SU-DHL-6 (cell line): ENCODE results near the gene POU5F1.

Experiments used
- H2AFZ ChIP-seq: fragments of 200-600 bp; sonication (generic); 2 replicates; pipeline ENCODE4 v1.6.1; 2014; ENCODE audit warnings: low read depth, mild to moderate bottlenecking, moderate library complexity, mixed read lengths, antibody characterized with exemption, low read length; ENCODE audit not compliant: severe bottlenecking
- H3F3A ChIP-seq: fragments of 200-600 bp; shearing (Covaris generic); 2 replicates; pipeline ENCODE4 v1.6.0; 2016; ENCODE audit warnings: antibody characterized with exemption, mild to moderate bottlenecking; ENCODE audit not compliant: insufficient read depth
- H3K27ac ChIP-seq: fragments of 200-600 bp; sonication (generic); 2 replicates; pipeline ENCODE4 v1.5.1; 2016; ENCODE audit warnings: low read depth, mild to moderate bottlenecking, low read length, moderate library complexity, mixed read lengths
- H3K27me3 ChIP-seq: fragments of 200-600 bp; sonication (generic), shearing (Covaris generic); 2 replicates; pipeline ENCODE4 v1.6.0; 2014; ENCODE audit warnings: mild to moderate bottlenecking, low read length
- H3K36me3 ChIP-seq: fragments of 200-600 bp; sonication (generic); 2 replicates; pipeline ENCODE4 v1.6.1; 2014; ENCODE audit warnings: mild to moderate bottlenecking, low read length, mixed read lengths
- H3K4me2 ChIP-seq: fragments of 300-600, 200-600 bp; shearing (Covaris generic), sonication (generic); 2 replicates; pipeline ENCODE4 v1.6.0; 2014; ENCODE audit warnings: low read length, low read depth, mild to moderate bottlenecking; ENCODE audit not compliant: poor library complexity, severe bottlenecking
- H3K4me3 ChIP-seq: fragments of 200-600 bp; sonication (generic); 2 replicates; pipeline ENCODE4 v1.5.1; 2014; ENCODE audit warnings: antibody characterized with exemption, low read length, mild to moderate bottlenecking, mixed read lengths; ENCODE audit not compliant: insufficient read depth, poor library complexity, severe bottlenecking
- H3K79me2 ChIP-seq: fragments of 200-600 bp; sonication (generic); 2 replicates; pipeline ENCODE4 v1.6.1; 2014; ENCODE audit warnings: mild to moderate bottlenecking, low read length, moderate library complexity; ENCODE audit not compliant: insufficient read depth
- H3K9ac ChIP-seq: fragments of 200-600 bp; sonication (generic); 2 replicates; pipeline ENCODE4 v1.7.0; 2014; ENCODE audit warnings: mild to moderate bottlenecking, low read length
- H3K9me2 ChIP-seq: fragments of 200-600 bp; sonication (generic); replicated peaks from 2 replicates; pipeline ENCODE4 v1.6.1; 2014; ENCODE audit warnings: low read length; ENCODE audit not compliant: insufficient read depth
- H3K9me3 ChIP-seq: fragments of 200-600 bp; sonication (generic); 2 replicates; pipeline ENCODE4 v1.6.1; 2014; ENCODE audit warnings: low read length, mixed read lengths; ENCODE audit not compliant: insufficient read depth
- H4K20me1 ChIP-seq: fragments of 200-600 bp; sonication (generic); 2 replicates; pipeline ENCODE4 v1.6.1; 2014; ENCODE audit warnings: low read depth, mild to moderate bottlenecking, antibody characterized with exemption, low read length, moderate library complexity, mixed read lengths
- EZH2phosphoT487 ChIP-seq: fragments of 200-600 bp; sonication (generic), shearing (Covaris generic); conservative IDR thresholded peaks from 2 replicates; pipeline ENCODE4 v1.6.1; 2018; ENCODE audit warnings: mild to moderate bottlenecking, antibody characterized with exemption, low read length, moderate library complexity, mixed read lengths
- TF ChIP-seq, protein P1 (sequence below): fragments of 200-600 bp; sonication (generic); IDR thresholded peaks from one replicate; pipeline ENCODE4 v1.5.1; 2017; ENCODE audit warnings: antibody characterized with exemption, mild to moderate bottlenecking, low read length, moderate library complexity; ENCODE audit not compliant: insufficient read depth, poor library complexity, severe bottlenecking

The POU5F1 gene

DNA sequence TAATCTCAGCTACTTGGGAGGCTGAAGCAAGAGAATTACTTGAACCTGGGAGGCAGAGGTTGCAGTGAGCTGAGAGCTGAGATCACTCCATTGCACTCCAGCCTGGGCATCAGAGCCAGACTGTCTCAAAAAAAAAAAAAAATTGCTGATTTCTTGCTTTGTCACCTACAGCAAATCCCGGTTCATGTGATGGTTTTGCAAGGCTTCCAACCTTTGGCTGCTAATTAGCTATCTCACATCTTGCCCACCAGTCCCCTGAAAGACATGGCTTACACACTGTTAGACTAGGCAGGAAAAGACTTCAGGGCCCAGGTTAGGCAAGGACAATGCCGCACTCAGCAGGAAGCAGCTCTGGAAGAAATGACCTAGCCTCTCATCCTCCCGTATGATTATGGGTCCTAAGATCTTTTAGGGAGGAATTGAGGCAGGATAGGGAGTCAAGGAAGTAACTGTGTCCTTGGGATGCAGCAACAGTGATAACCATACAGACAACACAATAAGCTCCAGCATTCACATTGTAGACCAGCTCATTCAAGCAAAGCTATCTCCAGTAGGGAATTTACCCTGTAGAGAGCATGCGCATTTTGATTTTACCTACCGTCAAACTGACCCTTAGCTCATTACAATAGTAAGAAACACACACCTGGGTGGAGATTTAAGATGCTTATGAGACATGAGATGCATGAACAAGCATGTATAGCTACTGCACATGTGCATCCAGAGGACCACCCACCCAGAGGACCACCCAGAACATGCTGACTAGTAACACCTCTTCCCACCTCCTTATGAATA, 40.5 kb upstream of the POU5F1 start:
- no peak overlapping the region for H3K27ac ChIP-seq
- no peaks in the 10 kb centered on the region for H3K79me2 ChIP-seq
- TF ChIP-seq, protein P1, sequence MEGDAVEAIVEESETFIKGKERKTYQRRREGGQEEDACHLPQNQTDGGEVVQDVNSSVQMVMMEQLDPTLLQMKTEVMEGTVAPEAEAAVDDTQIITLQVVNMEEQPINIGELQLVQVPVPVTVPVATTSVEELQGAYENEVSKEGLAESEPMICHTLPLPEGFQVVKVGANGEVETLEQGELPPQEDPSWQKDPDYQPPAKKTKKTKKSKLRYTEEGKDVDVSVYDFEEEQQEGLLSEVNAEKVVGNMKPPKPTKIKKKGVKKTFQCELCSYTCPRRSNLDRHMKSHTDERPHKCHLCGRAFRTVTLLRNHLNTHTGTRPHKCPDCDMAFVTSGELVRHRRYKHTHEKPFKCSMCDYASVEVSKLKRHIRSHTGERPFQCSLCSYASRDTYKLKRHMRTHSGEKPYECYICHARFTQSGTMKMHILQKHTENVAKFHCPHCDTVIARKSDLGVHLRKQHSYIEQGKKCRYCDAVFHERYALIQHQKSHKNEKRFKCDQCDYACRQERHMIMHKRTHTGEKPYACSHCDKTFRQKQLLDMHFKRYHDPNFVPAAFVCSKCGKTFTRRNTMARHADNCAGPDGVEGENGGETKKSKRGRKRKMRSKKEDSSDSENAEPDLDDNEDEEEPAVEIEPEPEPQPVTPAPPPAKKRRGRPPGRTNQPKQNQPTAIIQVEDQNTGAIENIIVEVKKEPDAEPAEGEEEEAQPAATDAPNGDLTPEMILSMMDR, result no peak
- TF ChIP-seq EZH2phosphoT487, result no peak
- no peak overlapping the region for H3K9ac ChIP-seq
- H4K20me1 ChIP-seq, result no peaks in the 10 kb centered on the region
- H3F3A ChIP-seq, result no peaks in the 10 kb centered on the region
- H2AFZ ChIP-seq, result no peak overlapping the region
- H3K4me3 ChIP-seq, result no peak overlapping the region
- no peaks in the 10 kb centered on the region for H3K36me3 ChIP-seq
- no peaks in the 10 kb centered on the region for H3K27me3 ChIP-seq
- H3K9me3 ChIP-seq, result peaks cover 3% of the 10 kb centered on the region; the same call in 1 of the 2 replicates
- H3K9me2 ChIP-seq, result no peaks in the 10 kb centered on the region
- H3K4me2 ChIP-seq, result no peak overlapping the region

DNA sequence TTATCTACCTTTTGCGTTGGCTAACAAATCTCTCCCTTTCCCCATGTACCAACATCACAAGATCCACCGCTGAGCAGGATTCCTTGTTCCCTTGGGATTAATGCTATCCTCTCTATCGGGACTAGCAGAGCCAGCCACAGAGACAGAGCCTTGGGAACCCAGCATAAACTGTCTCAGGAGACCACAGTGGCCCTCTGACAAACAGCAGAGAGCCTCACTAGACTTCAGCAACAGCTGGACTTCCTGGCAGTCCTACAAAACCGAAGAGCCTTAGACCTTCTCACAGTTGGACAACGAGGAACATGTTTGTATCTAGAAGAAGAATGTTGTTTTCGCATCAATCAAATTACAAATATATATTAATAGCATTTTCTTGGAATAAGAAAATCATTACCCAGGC, 39.6 kb upstream of the POU5F1 start:
- no peak overlapping the region for H3K9ac ChIP-seq
- no peaks in the 10 kb centered on the region for H3K9me3 ChIP-seq
- H3F3A ChIP-seq, result no peaks in the 10 kb centered on the region
- H3K27ac ChIP-seq, result no peak overlapping the region
- no peaks in the 10 kb centered on the region for H3K9me2 ChIP-seq
- H2AFZ ChIP-seq, result no peak overlapping the region
- TF ChIP-seq, protein P1, result no peak
- no peak for TF ChIP-seq EZH2phosphoT487
- no peaks in the 10 kb centered on the region for H3K79me2 ChIP-seq
- H3K27me3 ChIP-seq, result no peaks in the 10 kb centered on the region
- no peak overlapping the region for H3K4me2 ChIP-seq
- no peaks in the 10 kb centered on the region for H3K36me3 ChIP-seq
- H4K20me1 ChIP-seq, result no peaks in the 10 kb centered on the region
- H3K4me3 ChIP-seq, result no peak overlapping the region

DNA sequence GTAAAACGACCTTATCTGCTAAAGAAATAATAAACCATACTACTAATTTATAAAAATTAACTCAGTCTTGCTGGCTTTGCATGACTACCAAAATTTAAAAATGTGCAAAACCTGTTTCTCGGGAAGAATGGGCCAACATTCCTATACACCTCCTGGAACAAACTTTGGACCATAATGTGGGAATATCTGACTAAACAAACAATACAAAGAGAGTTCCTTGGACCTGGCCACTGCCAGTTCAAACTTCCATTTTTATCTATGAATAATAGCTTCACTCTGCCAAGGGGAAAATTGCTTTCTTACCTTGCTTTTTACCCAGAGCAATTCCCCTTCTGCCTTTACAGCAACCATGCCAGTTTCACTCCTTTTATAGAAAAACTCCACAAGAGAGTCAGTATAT, 38.7 kb upstream of the POU5F1 start:
- Histone ChIP-seq H2AFZ (no peak overlapping the region), H3K9me3 (no peaks in the 10 kb centered on the region), H3K27me3 (no peaks in the 10 kb centered on the region), H3K4me3 (no peak overlapping the region), H3K79me2 (no peaks in the 10 kb centered on the region), H3K36me3 (no peaks in the 10 kb centered on the region), H4K20me1 (no peaks in the 10 kb centered on the region), H3K9ac (no peak overlapping the region), H3F3A (peaks cover 1% of the 10 kb centered on the region), H3K27ac (no peak overlapping the region), H3K9me2 (no peaks in the 10 kb centered on the region), H3K4me2 (no peak overlapping the region)
- TF ChIP-seq EZH2phosphoT487, result no peak
- TF ChIP-seq, protein P1, result no peak
